HCT116 (cell line): Measurements from ENCODE around the gene OSGIN1. TPM values are rescaled to one million over a fixed set of nuclear protein-coding genes. Genes with fewer than 3 reads are reported as not detected.

ENCODE experiments used
- ATAC-seq: fragments of 200-7000 bp; cut with Tn5 transposase; 2 replicates; pipeline ENCODE4 v1.9.1; 2020; ENCODE audit warnings: mild to moderate bottlenecking, moderate library complexity
- BruUV-seq: library from RNA; stranded (reverse); fragments of 400-500 nt; replicated peaks from 2 replicates; lab custom pipeline; 2021; lab: Mats Ljungman, UMichigan
- CTCF ChIA-PET: fragments of 300-600 bp; sonication (Branson Sonifier 250); formaldehyde crosslinking; loops from one replicate; lab custom pipeline; 2021; ENCODE audit warnings: antibody characterized with exemption; lab: Charles Lee
- POLR2A ChIA-PET: fragments of 300-600, 350-600 bp; sonication (Branson Sonifier 250); formaldehyde crosslinking; loops from one replicate; lab custom pipeline; 2021; ENCODE audit warnings: antibody characterized with exemption; lab: Charles Lee
- RAD21 ChIA-PET, 2 experiments: fragments of 300-600 bp; sonication (Branson Sonifier 250); formaldehyde crosslinking; loops; one replicate each; lab custom pipeline; 2023; ENCODE audit warnings: low total read pairs in 2 of 2; ENCODE audit not compliant: uncharacterized antibody in 2 of 2, unreplicated experiment in 2 of 2, low non-redundant PET in 1 of 2; lab: Charles Lee
- DNase-seq: peaks from one replicate; pipeline ENCODE4 v3.0.0-alpha.2; 2010; ENCODE audit warnings: low read depth, low spot score
- H2AFZ ChIP-seq: fragments of 200-600 bp; shearing (Covaris generic), sonication (generic); 2 replicates; pipeline ENCODE4 v1.6.1; 2017; ENCODE audit warnings: low read depth, mixed run types, mixed read lengths, antibody characterized with exemption, low read length; ENCODE audit not compliant: poor library complexity, severe bottlenecking
- H3K27ac ChIP-seq: 2 replicates; pipeline ENCODE4 v1.5.1; 2012; ENCODE audit warnings: low read depth, low read length
- H3K27me3 ChIP-seq: fragments of 200-600 bp; sonication (generic); 2 replicates; pipeline ENCODE4 v1.6.1; 2016; ENCODE audit warnings: mixed run types, low read length, mixed read lengths; ENCODE audit not compliant: insufficient read depth
- H3K36me3 ChIP-seq, 2 experiments: fragments of 200-500 bp in 1 of 2; fragments of 200-600 bp in 1 of 2; sonication (Bioruptor generic) in 1 of 2; sonication (generic) in 1 of 2; 2 replicates each; pipeline versions ENCODE4 v1.5.1 to v1.6.1; 2014 to 2016; ENCODE audit warnings: low read length in 2 of 2, inconsistent platforms in 1 of 2, mixed read lengths in 1 of 2, mixed run types in 1 of 2; ENCODE audit not compliant: insufficient read depth in 2 of 2, control insufficient read depth in 1 of 2
- H3K4me1 ChIP-seq, 2 experiments: fragments of 200-600 bp in 1 of 2; sonication (generic) in 1 of 2; 2 replicates each; pipeline versions ENCODE4 v1.5.1 to v1.6.1; 2012 to 2017; ENCODE audit warnings: low read length in 2 of 2, inconsistent platforms in 1 of 2, mild to moderate bottlenecking in 1 of 2, mixed read lengths in 1 of 2, mixed run types in 1 of 2, moderate library complexity in 1 of 2; ENCODE audit not compliant: insufficient read depth in 2 of 2, control insufficient read depth in 1 of 2
- H3K4me2 ChIP-seq: fragments of 200-600 bp; sonication (generic); 2 replicates; pipeline ENCODE4 v1.6.1; 2017; ENCODE audit warnings: mixed run types, low read length, mixed read lengths
- H3K4me3 ChIP-seq, 2 experiments: fragments of 200-600 bp in 1 of 2; sonication (generic) in 1 of 2; replicated peaks in 1 of 2; 2 replicates each; pipeline ENCODE4 v1.5.1; 2011 to 2016; ENCODE audit warnings: low read length in 2 of 2, control low read depth in 1 of 2, low read depth in 1 of 2, mild to moderate bottlenecking in 1 of 2, mixed read lengths in 1 of 2, mixed run types in 1 of 2
- H3K79me2 ChIP-seq: fragments of 200-600 bp; sonication (generic); 2 replicates; pipeline ENCODE4 v1.6.1; 2017; ENCODE audit warnings: mild to moderate bottlenecking, mixed run types, low read length, moderate library complexity, mixed read lengths; ENCODE audit not compliant: insufficient read depth
- H3K9ac ChIP-seq: fragments of 200-600 bp; sonication (generic); 2 replicates; pipeline ENCODE4 v1.6.1; 2016; ENCODE audit warnings: low read length, mixed read lengths
- H3K9me2 ChIP-seq: fragments of 200-600 bp; sonication (generic), shearing (Covaris generic); 2 replicates; pipeline ENCODE4 v1.6.1; 2017; ENCODE audit warnings: mixed run types, mild to moderate bottlenecking, moderate library complexity; ENCODE audit not compliant: insufficient read depth
- H3K9me3 ChIP-seq, 2 experiments: fragments of 200-500 bp in 1 of 2; fragments of 200-600 bp in 1 of 2; sonication (Bioruptor generic) in 1 of 2; sonication (generic) in 1 of 2; 2 replicates each; pipeline ENCODE4 v1.6.1; 2014 to 2017; ENCODE audit warnings: low read length in 2 of 2, mixed read lengths in 2 of 2, inconsistent platforms in 1 of 2, low read depth in 1 of 2, mild to moderate bottlenecking in 1 of 2, mixed run types in 1 of 2, moderate library complexity in 1 of 2; ENCODE audit not compliant: control insufficient read depth in 1 of 2, insufficient read depth in 1 of 2
- H4K20me1 ChIP-seq: fragments of 200-600 bp; sonication (generic), shearing (Covaris generic); 2 replicates; pipeline ENCODE4 v1.6.1; 2017; ENCODE audit warnings: mixed run types, mild to moderate bottlenecking, moderate library complexity; ENCODE audit not compliant: insufficient read depth
- CEBPB ChIP-seq: IDR thresholded peaks from 2 replicates; pipeline ENCODE4 v1.6.1; 2012; ENCODE audit warnings: low read depth
- EZH2phosphoT487 ChIP-seq: fragments of 200-600 bp; IDR thresholded peaks from 2 replicates; pipeline ENCODE4 v1.6.1; 2018; ENCODE audit warnings: antibody characterized with exemption, borderline replicate concordance
- intact Hi-C: fragments of 100-400 bp; cut with micrococcal nuclease; formaldehyde crosslinking; loops from 2 replicates; pipeline ENCODE4 v1.10.0; 2022
- total RNA-seq: library from RNA; stranded (reverse); gene quantifications from one replicate; pipeline ENCODE4 v1.2.1, GENCODE V29; 2021; ENCODE audit not compliant: unreplicated experiment
- TF ChIP-seq, protein P1 (sequence below): IDR thresholded peaks from 2 replicates; pipeline ENCODE4 v1.6.1; 2011; ENCODE audit warnings: mild to moderate bottlenecking, low read length, moderate library complexity; ENCODE audit not compliant: insufficient replicate concordance; ENCODE audit errors: extremely low read depth
- TF ChIP-seq, protein P2 (sequence below): IDR thresholded peaks from 2 replicates; pipeline ENCODE4 v1.6.1; 2012

Gene OSGIN1
- total RNA-seq, 1 experiment from 2014 or later, result 19.8 TPM

DNA sequence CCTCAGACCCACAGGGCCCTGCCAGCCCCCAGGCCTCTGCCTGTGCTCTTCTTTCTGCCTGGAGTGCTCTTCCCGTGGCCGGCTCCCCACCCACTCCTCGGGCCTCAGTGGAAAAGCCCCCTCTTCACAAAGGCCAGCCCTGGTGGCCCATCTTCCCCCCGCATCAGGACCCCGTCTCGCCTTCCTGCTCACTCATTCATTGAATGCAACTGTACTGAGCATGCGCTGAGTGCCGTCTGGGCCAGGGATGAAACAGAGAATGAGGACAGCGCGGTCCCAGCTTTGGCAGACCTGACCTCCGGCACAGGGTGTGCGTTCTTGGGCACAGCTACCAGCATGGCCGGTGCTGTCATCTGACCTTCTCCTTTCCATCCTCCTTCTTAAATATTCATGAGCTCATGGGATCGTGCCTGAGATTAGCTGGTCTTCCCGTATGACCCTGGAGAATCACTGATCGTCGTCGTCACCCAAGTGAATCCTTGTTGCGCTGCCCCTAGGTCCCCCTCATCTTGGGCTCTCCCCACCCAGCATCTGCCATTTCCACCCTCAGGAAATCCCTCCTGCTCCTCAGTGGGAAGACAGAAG, 16.4 kb upstream of the OSGIN1 start:
- H3K9me3 ChIP-seq, result no peaks in the 10 kb centered on the region
- no peak overlapping the region for H3K4me3 ChIP-seq
- ChIA-PET RAD21 (no interaction called here), POLR2A (interaction anchor here (1.4 kb wide), 1 partner anchor 10 kb away, joined by 5 read pairs; no protein-coding TSS in a partner anchor), CTCF (no interaction called here)
- H3K79me2 ChIP-seq, result no peaks in the 10 kb centered on the region
- TF ChIP-seq, protein P1, sequence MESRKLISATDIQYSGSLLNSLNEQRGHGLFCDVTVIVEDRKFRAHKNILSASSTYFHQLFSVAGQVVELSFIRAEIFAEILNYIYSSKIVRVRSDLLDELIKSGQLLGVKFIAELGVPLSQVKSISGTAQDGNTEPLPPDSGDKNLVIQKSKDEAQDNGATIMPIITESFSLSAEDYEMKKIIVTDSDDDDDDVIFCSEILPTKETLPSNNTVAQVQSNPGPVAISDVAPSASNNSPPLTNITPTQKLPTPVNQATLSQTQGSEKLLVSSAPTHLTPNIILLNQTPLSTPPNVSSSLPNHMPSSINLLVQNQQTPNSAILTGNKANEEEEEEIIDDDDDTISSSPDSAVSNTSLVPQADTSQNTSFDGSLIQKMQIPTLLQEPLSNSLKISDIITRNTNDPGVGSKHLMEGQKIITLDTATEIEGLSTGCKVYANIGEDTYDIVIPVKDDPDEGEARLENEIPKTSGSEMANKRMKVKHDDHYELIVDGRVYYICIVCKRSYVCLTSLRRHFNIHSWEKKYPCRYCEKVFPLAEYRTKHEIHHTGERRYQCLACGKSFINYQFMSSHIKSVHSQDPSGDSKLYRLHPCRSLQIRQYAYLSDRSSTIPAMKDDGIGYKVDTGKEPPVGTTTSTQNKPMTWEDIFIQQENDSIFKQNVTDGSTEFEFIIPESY, result no peak
- TF ChIP-seq CEBPB, result no peak
- no peak overlapping the region for H3K9ac ChIP-seq
- DNase-seq (no peak), ATAC-seq (no peak)
- no peaks in the 10 kb centered on the region for H3K27me3 ChIP-seq
- H3K4me1 ChIP-seq, result peaks cover 0 to 10% of the 10 kb centered on the region in 2 experiments; a peak in 1 of 4 replicates
- no peak overlapping the region for H2AFZ ChIP-seq
- intact Hi-C loops, result no loop called here
- H3K36me3 ChIP-seq, result no peaks in the 10 kb centered on the region
- no peak overlapping the region for H3K4me2 ChIP-seq
- no TSS peak for BruUV-seq
- no peak overlapping the region; the same call in 1 of the 2 replicates for H3K27ac ChIP-seq
- H3K9me2 ChIP-seq, result no peaks in the 10 kb centered on the region
- H4K20me1 ChIP-seq, result no peaks in the 10 kb centered on the region

DNA sequence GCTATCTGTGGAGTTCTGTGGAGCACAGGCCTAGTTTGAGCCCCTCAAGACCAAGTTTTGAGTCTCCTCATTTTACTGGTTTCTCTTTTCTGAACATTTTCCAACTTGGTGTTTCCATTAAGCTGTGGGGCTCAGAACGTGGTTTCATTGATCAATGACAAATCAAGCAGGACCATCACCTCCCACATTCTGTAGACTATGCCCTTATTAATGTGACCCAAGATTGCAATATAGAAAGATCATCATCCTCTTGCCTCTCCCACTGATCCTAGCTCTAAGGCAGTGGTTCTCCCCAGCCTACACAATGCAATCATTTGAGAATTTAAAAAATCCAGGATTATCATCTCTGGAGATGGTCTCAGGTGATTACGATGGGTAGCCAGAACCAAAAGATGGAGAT, 15.8 kb upstream of the OSGIN1 start:
- Histone ChIP-seq H4K20me1 (no peaks in the 10 kb centered on the region), H3K79me2 (no peaks in the 10 kb centered on the region), H3K27me3 (no peaks in the 10 kb centered on the region), H3K4me2 (no peak overlapping the region), H2AFZ (no peak overlapping the region), H3K9me3 (no peaks in the 10 kb centered on the region), H3K27ac (no peak overlapping the region), H3K4me3 (no peak overlapping the region), H3K4me1 (peaks cover 0 to 10% of the 10 kb centered on the region in 2 experiments; a peak in 1 of 4 replicates), H3K9ac (no peak overlapping the region), H3K36me3 (no peaks in the 10 kb centered on the region), H3K9me2 (no peaks in the 10 kb centered on the region)
- no TSS peak for BruUV-seq
- ChIA-PET CTCF (no interaction called here), POLR2A (interaction anchor here (1.4 kb wide), 1 partner anchor 10 kb away, joined by 5 read pairs; no protein-coding TSS in a partner anchor), RAD21 (no interaction called here)
- no peak for DNase-seq
- no peak for ATAC-seq
- TF ChIP-seq, protein P2, sequence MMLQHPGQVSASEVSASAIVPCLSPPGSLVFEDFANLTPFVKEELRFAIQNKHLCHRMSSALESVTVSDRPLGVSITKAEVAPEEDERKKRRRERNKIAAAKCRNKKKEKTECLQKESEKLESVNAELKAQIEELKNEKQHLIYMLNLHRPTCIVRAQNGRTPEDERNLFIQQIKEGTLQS, result no peak
- TF ChIP-seq EZH2phosphoT487, result no peak
- intact Hi-C loops, result no loop called here
